Bladder microvascular endothelial cell (primary cell): ENCODE measurements around the gene LRRC7. TPM values are rescaled to one million over a fixed set of nuclear protein-coding genes. Genes with fewer than 3 reads are reported as not detected.

Experiments
- total RNA-seq: library from RNA; depleted of rRNA; stranded (reverse); fragments of >200 nt; gene quantifications from 2 replicates; pipeline ENCODE4 v1.2.3, GENCODE V29; 2014

Gene LRRC7
- total RNA-seq: under 0.01 and 0.19 TPM in 2 replicates

GRCh38 chr1:69567652-69568420 is at the start of gene LRRC7:
Gene LRRC7 (plus strand): TSS chr1:69567922. CDS start chr1:69568640, 718 bp downstream.

